ENCODE results near the gene FASTKD2. TPM values are rescaled to one million over a fixed set of nuclear protein-coding genes. Genes with fewer than 3 reads are reported as not detected.

The FASTKD2 gene
- total and polyA plus RNA-seq, 8 donors: 7.4 to 53.8 (median 11.9) TPM

GRCh38 chr2:206831442-206831995 lies 66.1 kb downstream of the FASTKD2 start:
- peaks cover 0 to 13% (median 9%) of the 10 kb centered on the region in 4 donors for H3K9me3 ChIP-seq
- WGBS, 5 donors: 77 to 92% (median 79%) methylated on average over 3 of the region's 3 CpGs
- intact Hi-C loops (cut with DNase I; ENCODE audit: low total_unique reads): no loop called here
- DNase-seq: no peak
- no peak overlapping the region for H3K4me3 ChIP-seq
- no peaks in the 10 kb centered on the region for H3K36me3 ChIP-seq
- no peaks in the 10 kb centered on the region for H3K27me3 ChIP-seq
- H3K27ac ChIP-seq: no peak overlapping the region
- TF ChIP-seq POLR2AphosphoS5 (IDR thresholded peaks at IDR 0.05) (no peak), CTCF (IDR thresholded peaks at IDR 0.05) (no peak), EP300 (IDR thresholded peaks at IDR 0.05) (no peak), POLR2A (IDR thresholded peaks at IDR 0.05) (no peak)
- peaks cover 0 to 3% (median 0%) of the 10 kb centered on the region in 4 donors for H3K4me1 ChIP-seq

- peak in 1 of 2 donors; percentile 16 for DNase-seq
- 36 to 61% (median 51%) methylated on average over 2 of the region's 2 CpGs for WGBS, 5 donors
- TF ChIP-seq POLR2AphosphoS5 (IDR thresholded peaks at IDR 0.05) (no peak), CTCF (IDR thresholded peaks at IDR 0.05) (no peak)
Measured at GRCh38 chr2:206832873-206833272, 67.5 kb downstream of the FASTKD2 start.

GRCh38 chr2:206833291-206833690 lies 67.9 kb downstream of the FASTKD2 start:
- no peak for TF ChIP-seq POLR2A (IDR thresholded peaks at IDR 0.05)
- no peak for TF ChIP-seq EP300 (IDR thresholded peaks at IDR 0.05)
- no peak for TF ChIP-seq POLR2AphosphoS5 (IDR thresholded peaks at IDR 0.05)
- TF ChIP-seq CTCF (IDR thresholded peaks at IDR 0.05): no peak
- H3K9me3 ChIP-seq: peaks cover 0 to 13% (median 9%) of the 10 kb centered on the region in 4 donors
- WGBS, 5 donors: 88 to 97% (median 93%) methylated on average over 3 of the region's 3 CpGs
- no peaks in the 10 kb centered on the region for H3K36me3 ChIP-seq
- H3K4me1 ChIP-seq: peaks cover 0 to 6% (median 0%) of the 10 kb centered on the region in 4 donors
- H3K27me3 ChIP-seq: no peaks in the 10 kb centered on the region
- H3K27ac ChIP-seq: no peak overlapping the region
- no peak overlapping the region for H3K4me3 ChIP-seq
- intact Hi-C loops (cut with DNase I; ENCODE audit: low total_unique reads): no loop called here
- DNase-seq: no peak

More at GRCh38 chr2:206832873-206833272, 67.5 kb downstream of the FASTKD2 start:
- peaks cover 0 to 13% (median 9%) of the 10 kb centered on the region in 4 donors for H3K9me3 ChIP-seq
- H3K4me3 ChIP-seq: no peak overlapping the region
- H3K4me1 ChIP-seq: peaks cover 0 to 6% (median 0%) of the 10 kb centered on the region in 4 donors
- intact Hi-C loops (cut with DNase I; ENCODE audit: low total_unique reads): no loop called here
- no peak overlapping the region for H3K27ac ChIP-seq
- H3K36me3 ChIP-seq: no peaks in the 10 kb centered on the region
- no peaks in the 10 kb centered on the region for H3K27me3 ChIP-seq

- peaks cover 0 to 6% (median 0%) of the 10 kb centered on the region in 4 donors for H3K4me1 ChIP-seq
- intact Hi-C loops (cut with DNase I; ENCODE audit: low total_unique reads): no loop called here
Measured at GRCh38 chr2:206836722-206837121, 71.3 kb downstream of the FASTKD2 start.

More at GRCh38 chr2:206836722-206837121, 71.3 kb downstream of the FASTKD2 start:
- Histone ChIP-seq H3K27me3 (no peaks in the 10 kb centered on the region), H3K36me3 (no peaks in the 10 kb centered on the region), H3K9me3 (peaks cover 0 to 13% (median 9%) of the 10 kb centered on the region in 4 donors), H3K27ac (no peak overlapping the region), H3K4me3 (no peak overlapping the region)
- no peak for TF ChIP-seq POLR2A (IDR thresholded peaks at IDR 0.05)
- no peak for TF ChIP-seq CTCF (IDR thresholded peaks at IDR 0.05)
- no peak for TF ChIP-seq EP300 (IDR thresholded peaks at IDR 0.05)
- no peak for TF ChIP-seq POLR2AphosphoS5 (IDR thresholded peaks at IDR 0.05)
- DNase-seq: peak in 1 of 2 donors; percentile 42
- 67 to 79% (median 68%) methylated on average over 2 of the region's 2 CpGs for WGBS, 5 donors

All from stomach (tissue), 9 donors.